Vagina (tissue), 2 donors: Measurements from ENCODE around the gene DUS4L.

ENCODE experiments used
- POLR2A ChIP-seq, 2 donors: fragments of 450-650 bp; IDR thresholded peaks; one replicate each; pipeline ENCODE4 v1.6.1; 2017; ENCODE audit warnings: antibody characterized with exemption in 2 of 2, mild to moderate bottlenecking in 2 of 2, moderate library complexity in 2 of 2
- POLR2AphosphoS5 ChIP-seq, 2 donors: sonication (generic); formaldehyde crosslinking; IDR thresholded peaks; one replicate each; pipeline ENCODE4 v1.9.0; 2017; ENCODE audit warnings: antibody characterized with exemption in 2 of 2, mild to moderate bottlenecking in 2 of 2, low read depth in 1 of 2; ENCODE audit not compliant: insufficient read depth in 1 of 2
- TF ChIP-seq, protein P1 (sequence below), 3 experiments: fragments of 450-650 bp in 2 of 3; fragments of 200-600 bp in 1 of 3; sonication (generic) in 1 of 3; IDR thresholded peaks; one replicate each; pipeline ENCODE4 v1.5.1; 2017 to 2019; ENCODE audit warnings: antibody characterized with exemption in 3 of 3, mild to moderate bottlenecking in 2 of 3, moderate library complexity in 2 of 3

DNA sequence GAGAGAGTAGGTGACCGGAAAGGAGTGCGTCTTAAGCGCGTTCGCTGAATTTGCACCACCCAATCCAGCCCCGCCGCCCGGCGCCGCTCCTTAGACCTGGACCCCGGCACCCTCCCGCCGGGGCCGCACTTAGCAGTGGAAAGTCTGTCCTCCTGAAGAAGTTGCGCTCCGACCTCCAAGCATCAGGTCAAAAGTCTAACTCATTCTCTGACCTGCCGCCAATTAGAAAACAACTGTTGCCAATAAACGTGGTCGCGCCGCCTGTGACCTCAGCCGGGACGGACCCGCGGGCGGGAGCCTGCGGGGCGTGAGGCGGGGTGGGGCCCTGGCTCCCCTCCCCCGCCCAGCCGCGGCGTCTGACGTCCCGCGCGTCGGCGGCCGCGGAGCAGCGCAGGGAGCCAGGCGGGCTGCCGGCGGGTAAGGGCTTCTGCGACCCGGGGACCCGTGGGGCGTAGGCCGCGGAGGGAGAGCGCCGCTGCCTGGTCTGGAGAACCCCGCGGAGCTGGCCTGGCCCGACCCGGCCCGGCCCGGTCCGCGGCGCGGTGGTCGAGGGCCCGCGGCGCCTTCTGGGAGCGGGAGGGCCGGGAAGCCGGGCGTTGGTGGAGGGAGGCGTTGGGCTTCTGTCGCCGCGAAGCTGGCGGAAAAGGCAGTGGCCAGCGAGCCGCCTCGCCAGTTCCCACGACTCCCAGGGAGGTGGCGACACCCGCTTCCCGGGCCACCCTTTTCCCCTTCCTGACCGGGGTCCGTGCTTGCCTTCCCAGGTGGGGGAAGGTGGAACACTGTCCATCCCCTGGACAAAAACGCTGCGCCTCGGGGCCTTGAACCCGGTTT is 16.3 kb downstream of the DUS4L start, which contains the start of gene BCAP29:
- TF ChIP-seq POLR2AphosphoS5 (IDR thresholded peaks at IDR 0.05; ENCODE audit: insufficient read depth in 1 of 2, low read depth in 1 of 2) (peak in 1 of 2 donors; percentile 66), POLR2A (IDR thresholded peaks at IDR 0.05) (peak in 1 of 2 donors; percentile 71)
- TF ChIP-seq, protein P1, sequence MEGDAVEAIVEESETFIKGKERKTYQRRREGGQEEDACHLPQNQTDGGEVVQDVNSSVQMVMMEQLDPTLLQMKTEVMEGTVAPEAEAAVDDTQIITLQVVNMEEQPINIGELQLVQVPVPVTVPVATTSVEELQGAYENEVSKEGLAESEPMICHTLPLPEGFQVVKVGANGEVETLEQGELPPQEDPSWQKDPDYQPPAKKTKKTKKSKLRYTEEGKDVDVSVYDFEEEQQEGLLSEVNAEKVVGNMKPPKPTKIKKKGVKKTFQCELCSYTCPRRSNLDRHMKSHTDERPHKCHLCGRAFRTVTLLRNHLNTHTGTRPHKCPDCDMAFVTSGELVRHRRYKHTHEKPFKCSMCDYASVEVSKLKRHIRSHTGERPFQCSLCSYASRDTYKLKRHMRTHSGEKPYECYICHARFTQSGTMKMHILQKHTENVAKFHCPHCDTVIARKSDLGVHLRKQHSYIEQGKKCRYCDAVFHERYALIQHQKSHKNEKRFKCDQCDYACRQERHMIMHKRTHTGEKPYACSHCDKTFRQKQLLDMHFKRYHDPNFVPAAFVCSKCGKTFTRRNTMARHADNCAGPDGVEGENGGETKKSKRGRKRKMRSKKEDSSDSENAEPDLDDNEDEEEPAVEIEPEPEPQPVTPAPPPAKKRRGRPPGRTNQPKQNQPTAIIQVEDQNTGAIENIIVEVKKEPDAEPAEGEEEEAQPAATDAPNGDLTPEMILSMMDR (IDR thresholded peaks at IDR 0.05): no peak
